Upper lobe of left lung (tissue), 6 donors: ENCODE measurements around the gene WDR48. TPM values are rescaled to one million over a fixed set of nuclear protein-coding genes. Genes with fewer than 3 reads are reported as not detected.

ENCODE experiments used
- ATAC-seq, 2 donors: fragments of 200-7000 bp; cut with Tn5 transposase; one replicate each; pipeline ENCODE4 v1.9.1; 2022; ENCODE audit warnings: mild to moderate bottlenecking in 2 of 2, moderate library complexity in 2 of 2; ENCODE audit not compliant: low FRiP score in 2 of 2
- DNase-seq, 2 donors: peaks; one replicate each; pipeline ENCODE4 v3.0.0-alpha.2; 2019 to 2020
- H3K27ac ChIP-seq, 4 donors: fragments of 200-600 bp; sonication (generic); one replicate each; pipeline ENCODE4 v1.5.1; 2016 to 2019
- H3K27me3 ChIP-seq, 4 donors: fragments of 200-600 bp; sonication (generic); one replicate each; pipeline ENCODE4 v1.5.1; 2017 to 2019
- H3K36me3 ChIP-seq, 4 donors: fragments of 200-600 bp; sonication (generic); one replicate each; pipeline ENCODE4 v1.5.1; 2016 to 2019
- H3K4me1 ChIP-seq, 4 donors: fragments of 200-600 bp; sonication (generic); one replicate each; pipeline ENCODE4 v1.5.1; 2018 to 2019
- H3K4me3 ChIP-seq, 4 donors: fragments of 200-600 bp; sonication (generic); one replicate each; pipeline ENCODE4 v1.5.1; 2017 to 2019; ENCODE audit warnings: mild to moderate bottlenecking in 2 of 4, moderate library complexity in 1 of 4
- H3K9me3 ChIP-seq, 4 donors: fragments of 200-600 bp; sonication (generic); one replicate each; pipeline ENCODE4 v1.5.1; 2018 to 2019
- EP300 ChIP-seq, 4 donors: sonication (generic); formaldehyde crosslinking; IDR thresholded peaks; one replicate each; pipeline ENCODE4 v1.5.1; 2017; ENCODE audit warnings: antibody characterized with exemption in 4 of 4, control low read depth in 2 of 4
- POLR2A ChIP-seq, 4 donors: fragments of 450-650 bp; IDR thresholded peaks; one replicate each; pipeline ENCODE4 v1.5.1; 2016 to 2017; ENCODE audit warnings: antibody characterized with exemption in 4 of 4, mild to moderate bottlenecking in 2 of 4
- POLR2AphosphoS5 ChIP-seq, 2 donors: sonication (generic); formaldehyde crosslinking; IDR thresholded peaks; one replicate each; pipeline ENCODE4 v1.5.1; 2017; ENCODE audit warnings: antibody characterized with exemption in 2 of 2
- WGBS, 2 donors: methylation state at CpG; one replicate each; pipeline ENCODE4 v1.1.5; 2017 to 2018; 5-methylcytosine and 5-hydroxymethylcytosine counted together
- total RNA-seq, 6 donors: library from RNA; depleted of rRNA in 4 of 6; stranded (reverse); fragments of >200 nt in 4 of 6; gene quantifications; one replicate each; pipeline versions ENCODE4 v1.1.0 to v1.2.1, GENCODE V29; 2016 to 2021
- TF ChIP-seq, protein P1 (sequence below), 6 experiments: fragments of 450-650 bp in 4 of 6; fragments of 200-600 bp in 2 of 6; sonication (generic) in 2 of 6; IDR thresholded peaks; one replicate each; pipeline ENCODE4 v1.5.1; 2016 to 2019; ENCODE audit warnings: antibody characterized with exemption in 6 of 6
- donor health status: DM: no; HTN: no; CAD: no; lungs with moderate emphysema.
- donor health status: DM: no; HTN: yes; CAD: no; lungs with severe emphysema.

Gene WDR48
- total RNA-seq, 6 donors from 2014 or later: 9.7 to 30.2 (median 25.5) TPM

DNA sequence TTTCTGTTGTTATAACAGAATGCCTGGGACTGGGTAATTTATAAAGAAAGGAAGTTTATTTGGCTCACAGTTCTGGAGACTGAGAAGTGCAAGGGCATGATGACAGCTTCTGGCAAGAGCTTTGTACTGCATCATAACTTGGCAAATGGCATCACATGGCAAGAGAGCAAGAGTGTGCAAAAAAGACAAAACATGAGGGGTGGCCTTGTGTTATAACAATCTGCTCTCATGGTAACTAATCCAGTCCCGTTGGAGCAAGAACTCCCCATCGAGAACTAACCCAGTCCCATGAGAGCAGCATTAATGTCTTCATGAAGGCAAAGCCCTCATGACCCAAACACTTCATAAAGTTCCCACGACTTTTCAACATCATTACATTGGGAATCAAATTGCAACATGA, 23.3 kb upstream of the WDR48 start:
- no peaks in the 10 kb centered on the region for H3K36me3 ChIP-seq
- no peaks in the 10 kb centered on the region for H3K27me3 ChIP-seq
- H3K9me3 ChIP-seq: no peaks in the 10 kb centered on the region
- DNase-seq: no peak
- WGBS, 2 donors: 69 to 75% methylated on average over 3 of the region's 3 CpGs
- no peak for ATAC-seq
- H3K27ac ChIP-seq: no peak overlapping the region
- H3K4me3 ChIP-seq: no peak overlapping the region
- H3K4me1 ChIP-seq: no peaks in the 10 kb centered on the region
- TF ChIP-seq POLR2A (IDR thresholded peaks at IDR 0.05) (no peak), POLR2AphosphoS5 (IDR thresholded peaks at IDR 0.05) (no peak), EP300 (IDR thresholded peaks at IDR 0.05) (no peak)
- TF ChIP-seq, protein P1, sequence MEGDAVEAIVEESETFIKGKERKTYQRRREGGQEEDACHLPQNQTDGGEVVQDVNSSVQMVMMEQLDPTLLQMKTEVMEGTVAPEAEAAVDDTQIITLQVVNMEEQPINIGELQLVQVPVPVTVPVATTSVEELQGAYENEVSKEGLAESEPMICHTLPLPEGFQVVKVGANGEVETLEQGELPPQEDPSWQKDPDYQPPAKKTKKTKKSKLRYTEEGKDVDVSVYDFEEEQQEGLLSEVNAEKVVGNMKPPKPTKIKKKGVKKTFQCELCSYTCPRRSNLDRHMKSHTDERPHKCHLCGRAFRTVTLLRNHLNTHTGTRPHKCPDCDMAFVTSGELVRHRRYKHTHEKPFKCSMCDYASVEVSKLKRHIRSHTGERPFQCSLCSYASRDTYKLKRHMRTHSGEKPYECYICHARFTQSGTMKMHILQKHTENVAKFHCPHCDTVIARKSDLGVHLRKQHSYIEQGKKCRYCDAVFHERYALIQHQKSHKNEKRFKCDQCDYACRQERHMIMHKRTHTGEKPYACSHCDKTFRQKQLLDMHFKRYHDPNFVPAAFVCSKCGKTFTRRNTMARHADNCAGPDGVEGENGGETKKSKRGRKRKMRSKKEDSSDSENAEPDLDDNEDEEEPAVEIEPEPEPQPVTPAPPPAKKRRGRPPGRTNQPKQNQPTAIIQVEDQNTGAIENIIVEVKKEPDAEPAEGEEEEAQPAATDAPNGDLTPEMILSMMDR (IDR thresholded peaks at IDR 0.05): no peak

DNA sequence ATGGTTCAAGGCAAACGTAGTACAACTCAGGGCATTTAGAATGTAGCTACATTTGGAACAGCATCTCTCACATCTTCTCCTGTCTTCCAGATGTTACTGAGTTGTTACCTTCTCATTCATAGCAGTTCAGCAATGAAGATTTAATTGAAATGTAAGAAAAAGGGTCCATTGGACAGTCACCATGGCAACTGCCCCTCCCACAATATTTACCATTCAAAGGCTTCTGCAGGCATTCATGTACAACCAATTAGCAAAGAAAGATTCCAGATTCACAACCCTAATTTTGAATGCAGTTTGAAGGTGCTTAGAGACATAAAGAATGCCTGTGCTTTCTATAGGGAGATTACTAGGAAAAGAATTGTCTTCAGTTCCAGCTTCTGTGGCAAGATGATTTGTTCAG, 22.3 kb upstream of the WDR48 start:
- H3K4me3 ChIP-seq: no peak overlapping the region
- no peaks in the 10 kb centered on the region for H3K4me1 ChIP-seq
- DNase-seq: no peak
- no peak overlapping the region for H3K27ac ChIP-seq
- 86 to 90% methylated on average over 1 of the region's 1 CpG for WGBS, 2 donors
- ATAC-seq: no peak
- no peaks in the 10 kb centered on the region for H3K27me3 ChIP-seq
- H3K36me3 ChIP-seq: no peaks in the 10 kb centered on the region
- TF ChIP-seq POLR2AphosphoS5 (IDR thresholded peaks at IDR 0.05) (no peak), POLR2A (IDR thresholded peaks at IDR 0.05) (no peak), EP300 (IDR thresholded peaks at IDR 0.05) (no peak)
- TF ChIP-seq, protein P1 (IDR thresholded peaks at IDR 0.05): no peak
- H3K9me3 ChIP-seq: no peaks in the 10 kb centered on the region

DNA sequence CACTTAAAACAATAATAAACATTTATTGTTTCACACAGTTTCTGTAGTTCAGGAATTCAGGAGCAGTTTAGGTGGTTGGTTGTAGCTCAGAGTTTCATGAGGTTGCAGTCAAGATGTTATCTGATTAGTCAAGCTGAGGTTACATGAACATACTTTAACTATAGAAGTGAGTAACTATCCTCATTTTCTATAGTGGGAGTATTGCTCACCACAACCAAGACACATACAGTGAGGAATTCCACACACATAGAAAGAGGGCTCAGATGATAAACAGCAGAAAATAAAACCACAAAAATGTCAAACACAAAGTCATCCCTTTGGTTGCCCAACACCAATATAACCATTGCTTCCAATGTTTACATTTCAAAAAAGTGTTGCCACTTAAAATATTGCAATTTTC, 13.7 kb upstream of the WDR48 start:
- H3K4me1 ChIP-seq: no peaks in the 10 kb centered on the region
- H3K9me3 ChIP-seq: peaks cover 0 to 3% (median 0%) of the 10 kb centered on the region in 4 donors
- H3K36me3 ChIP-seq: no peaks in the 10 kb centered on the region
- H3K27me3 ChIP-seq: no peaks in the 10 kb centered on the region
- no peak for ATAC-seq
- DNase-seq: no peak
- H3K27ac ChIP-seq: no peak overlapping the region
- H3K4me3 ChIP-seq: no peak overlapping the region
- TF ChIP-seq POLR2A (IDR thresholded peaks at IDR 0.05) (no peak), EP300 (IDR thresholded peaks at IDR 0.05) (no peak)
- TF ChIP-seq, protein P1 (IDR thresholded peaks at IDR 0.05): no peak

DNA sequence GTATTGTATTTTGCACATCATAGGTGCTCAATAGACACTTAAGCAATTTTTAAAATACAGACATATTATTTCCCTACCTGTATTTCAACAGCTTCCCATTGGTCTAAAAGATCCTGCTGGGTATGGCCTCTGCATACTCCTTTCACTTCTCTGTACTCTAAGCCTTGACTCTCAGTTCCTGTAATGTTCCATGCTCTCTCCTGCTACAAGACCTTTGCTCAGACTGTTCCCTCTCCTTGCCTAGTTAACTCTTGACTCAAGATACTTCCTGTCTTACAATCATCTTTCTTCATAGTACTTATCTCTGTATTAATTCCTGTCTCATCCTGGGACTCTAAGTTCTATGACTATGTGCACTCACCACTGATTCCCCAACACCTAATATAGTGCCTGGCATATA, 1.8 kb upstream of the WDR48 start:
- Histone ChIP-seq H3K4me3 (no peak overlapping the region), H3K4me1 (peaks cover 15 to 23% (median 18%) of the 10 kb centered on the region in 4 donors), H3K36me3 (no peaks in the 10 kb centered on the region), H3K27ac (no peak overlapping the region), H3K9me3 (no peaks in the 10 kb centered on the region), H3K27me3 (no peaks in the 10 kb centered on the region)
- no peak for TF ChIP-seq EP300 (IDR thresholded peaks at IDR 0.05)
- no peak for TF ChIP-seq POLR2AphosphoS5 (IDR thresholded peaks at IDR 0.05)
- peak in 1 of 4 donors; percentile 12 for TF ChIP-seq POLR2A (IDR thresholded peaks at IDR 0.05)
- TF ChIP-seq, protein P1 (IDR thresholded peaks at IDR 0.05): no peak
- peak in 1 of 2 donors; percentile 43 for ATAC-seq
- DNase-seq: no peak

DNA sequence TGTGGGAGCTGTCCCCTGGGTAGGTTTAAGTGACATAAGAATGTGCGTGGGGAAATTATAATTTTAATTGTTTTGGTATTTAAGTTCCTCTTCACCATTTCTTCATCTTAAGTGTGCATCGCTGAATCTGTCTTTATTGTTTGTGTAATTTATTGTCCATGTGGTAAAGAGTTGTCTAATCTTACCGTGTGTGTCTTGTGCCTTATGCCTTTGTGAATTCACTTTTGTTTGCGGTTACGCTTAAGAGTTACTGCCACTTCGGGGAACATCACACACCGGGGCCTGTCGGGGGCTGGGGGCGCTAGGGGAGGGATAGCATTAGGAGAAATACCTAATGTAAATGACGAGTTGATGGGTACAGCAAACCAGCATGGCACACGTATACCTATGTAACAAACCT, 767 bp downstream of the WDR48 start:
- Histone ChIP-seq H3K27ac (peak overlapping the region; percentile 90 to 95 (median 91)), H3K9me3 (no peaks in the 10 kb centered on the region), H3K4me3 (peak overlapping the region; percentile 81 to 97 (median 87)), H3K27me3 (no peaks in the 10 kb centered on the region), H3K4me1 (peaks cover 15 to 23% (median 18%) of the 10 kb centered on the region in 4 donors), H3K36me3 (no peaks in the 10 kb centered on the region)
- DNase-seq (peak in 1 of 2 donors; percentile 37), ATAC-seq (no peak)
- no peak for TF ChIP-seq EP300 (IDR thresholded peaks at IDR 0.05)
- WGBS, 2 donors: 2 to 3% methylated on average over 11 of the region's 11 CpGs
